ENCODE data around the gene CIDEB.
A peak's percentile ranks its signal among the peaks of the same experiment; 100 is the strongest.
"Not testable (repeated sequence)": the region's sequence is repeated elsewhere in the genome, so short reads cannot be mapped to it uniquely, and the experiment has no call there.

Gene CIDEB, protein sequence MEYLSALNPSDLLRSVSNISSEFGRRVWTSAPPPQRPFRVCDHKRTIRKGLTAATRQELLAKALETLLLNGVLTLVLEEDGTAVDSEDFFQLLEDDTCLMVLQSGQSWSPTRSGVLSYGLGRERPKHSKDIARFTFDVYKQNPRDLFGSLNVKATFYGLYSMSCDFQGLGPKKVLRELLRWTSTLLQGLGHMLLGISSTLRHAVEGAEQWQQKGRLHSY

GRCh38 chr14:24307575-24308341 lies at the start of gene CIDEB:
Gene CIDEB, minus strand, starts transcription at chr14:24307977. Its CDS starts 119 bp downstream, at chr14:24307858.
- Mint-ChIP-seq H3K27me3 (no peaks in the 10 kb centered on the region), H3K9me3 (no peaks in the 10 kb centered on the region), H3K4me1 (ENCODE audit: low read depth) (peaks cover 39% of the 10 kb centered on the region), H3K4me3 (no peak within 1 kb of the TSS), H3K27ac (peak within 1 kb of the TSS; percentile 2), H3K36me3 (ENCODE audit: low read depth) (peaks cover 67% of the 10 kb centered on the region)

DNA sequence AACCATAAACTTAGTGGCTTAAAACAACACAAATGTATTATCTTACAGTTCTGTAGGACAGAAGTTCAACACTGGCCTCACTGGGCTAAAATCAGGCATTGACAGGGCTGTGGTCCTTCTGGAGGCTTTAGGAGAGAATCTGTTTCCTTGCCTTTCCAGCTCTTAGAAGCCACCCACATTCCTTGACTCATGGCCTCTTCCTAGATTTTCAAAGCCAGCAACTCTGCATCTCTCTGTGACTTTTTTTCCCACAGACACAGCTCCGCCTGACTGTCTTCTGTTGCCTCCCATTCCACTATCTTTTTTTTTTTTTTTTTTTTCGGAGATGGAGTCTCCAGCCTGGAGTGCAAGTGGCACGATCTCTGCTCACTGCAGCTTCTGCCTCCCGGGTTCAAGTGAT lies 48.4 kb upstream of the CIDEB start:
- Mint-ChIP-seq H3K4me1 (ENCODE audit: low read depth) (peaks cover 8% of the 10 kb centered on the region), H3K27ac (no peak overlapping the region)

DNA sequence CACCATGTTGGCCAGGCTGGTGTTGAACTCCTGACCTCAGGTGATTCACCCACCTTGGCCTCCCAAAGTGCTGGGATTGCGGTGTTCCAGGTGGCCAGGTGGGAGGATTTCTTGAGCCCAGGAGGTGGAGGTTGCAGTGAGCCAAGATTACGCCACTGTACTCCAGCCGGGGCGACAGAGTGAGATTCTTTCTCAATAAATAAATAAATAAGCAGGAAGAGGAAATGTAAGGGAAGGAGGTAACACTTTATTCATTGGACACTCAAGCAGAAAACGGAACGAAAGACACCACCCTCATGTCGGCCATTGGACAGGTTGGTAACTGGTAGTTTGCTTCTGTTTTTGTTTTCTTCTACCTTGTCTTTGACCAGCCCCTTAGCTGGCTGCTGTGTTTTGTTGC lies 47.2 kb upstream of the CIDEB start:
- Mint-ChIP-seq H3K36me3 (ENCODE audit: low read depth) (no peaks in the 10 kb centered on the region), H3K9me3 (no peaks in the 10 kb centered on the region), H3K27me3 (peaks cover 42% of the 10 kb centered on the region)

More for the DNA sequence above, 48.4 kb upstream of the CIDEB start:
- Mint-ChIP-seq H3K27me3 (peaks cover 37% of the 10 kb centered on the region), H3K9me3 (no peaks in the 10 kb centered on the region), H3K4me3 (no peak overlapping the region), H3K36me3 (ENCODE audit: low read depth) (no peaks in the 10 kb centered on the region)

DNA sequence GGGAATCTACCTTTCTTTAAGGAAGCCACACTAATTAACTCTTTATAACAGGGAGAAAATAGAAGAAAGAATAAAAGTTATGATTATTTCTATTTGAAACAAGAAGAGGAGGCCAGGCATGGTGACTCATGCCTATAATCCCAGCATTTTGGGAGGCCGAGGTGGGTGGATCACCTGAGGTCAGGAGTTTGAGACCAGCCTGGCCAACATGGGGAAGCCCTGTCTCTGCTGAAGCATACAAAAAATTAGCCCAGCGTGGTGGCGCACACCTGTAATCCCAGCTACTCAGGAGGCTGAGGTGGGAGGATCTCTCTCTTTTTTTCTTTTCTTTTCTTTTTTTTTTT lies 46.7 kb upstream of the CIDEB start:
- H3K27ac Mint-ChIP-seq; H3K36me3 Mint-ChIP-seq (ENCODE audit: low read depth); H3K4me3 Mint-ChIP-seq; H3K9me3 Mint-ChIP-seq; H3K4me1 Mint-ChIP-seq (ENCODE audit: low read depth): not testable (repeated sequence)
- H3K27me3 Mint-ChIP-seq = peaks cover 42% of the 10 kb centered on the region

More for the DNA sequence above, 47.2 kb upstream of the CIDEB start:
- no peak overlapping the region for H3K4me3 Mint-ChIP-seq
- H3K27ac Mint-ChIP-seq = no peak overlapping the region
- H3K4me1 Mint-ChIP-seq (ENCODE audit: low read depth) = peaks cover 8% of the 10 kb centered on the region

DNA sequence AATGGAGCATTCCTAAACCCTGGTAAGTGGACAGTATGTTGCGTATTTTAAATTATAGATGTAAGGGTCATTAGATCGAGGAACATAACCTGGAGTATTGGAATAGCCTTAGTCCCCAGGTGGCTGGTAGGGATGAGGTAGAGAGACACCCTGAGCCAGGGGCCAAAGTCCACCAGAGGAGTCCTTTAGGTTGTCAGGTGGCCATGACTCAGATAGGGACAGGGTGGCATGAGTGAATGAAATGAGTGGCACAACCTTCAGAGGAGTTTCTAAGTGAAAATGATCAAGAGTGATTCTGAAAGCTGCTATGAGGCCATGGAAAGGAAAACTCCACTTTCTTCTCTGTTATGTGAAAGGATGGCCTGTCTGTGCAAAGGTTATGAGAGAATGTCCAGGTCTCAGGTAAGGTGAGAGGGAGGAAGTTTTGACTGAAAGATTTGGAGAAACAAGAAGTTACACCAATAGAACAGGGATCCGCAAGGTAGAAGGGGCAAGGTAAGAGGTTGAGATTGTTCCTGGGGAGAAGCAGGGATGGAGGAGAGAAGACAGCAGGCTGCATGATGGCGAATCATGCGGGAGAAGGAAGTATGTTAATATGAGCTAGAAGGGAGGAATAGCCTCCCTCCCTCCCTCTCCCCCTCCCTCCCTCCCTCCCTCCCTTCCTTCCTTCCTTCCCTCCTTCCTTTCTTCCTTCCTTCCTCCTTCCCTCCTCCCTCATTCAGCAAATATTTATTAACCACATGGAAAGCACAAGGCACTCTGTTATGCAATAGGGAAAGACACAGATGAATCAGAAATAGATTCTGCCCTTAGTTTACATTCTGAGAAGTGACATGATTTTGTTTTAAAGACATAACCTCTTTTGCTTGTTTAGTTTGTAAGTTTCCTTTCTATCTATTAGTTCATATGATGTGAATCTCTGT lies 46.0 kb upstream of the CIDEB start:
- Mint-ChIP-seq H3K36me3 (ENCODE audit: low read depth) (no peaks in the 10 kb centered on the region), H3K4me1 (ENCODE audit: low read depth) (peaks cover 8% of the 10 kb centered on the region), H3K27me3 (peaks cover 45% of the 10 kb centered on the region), H3K4me3 (no peak overlapping the region), H3K27ac (no peak overlapping the region), H3K9me3 (no peaks in the 10 kb centered on the region)

- Mint-ChIP-seq H3K27ac (no peak overlapping the region), H3K4me3 (no peak overlapping the region)
Measured at GRCh38 chr14:24351517-24351916, 43.7 kb upstream of the CIDEB start.

DNA sequence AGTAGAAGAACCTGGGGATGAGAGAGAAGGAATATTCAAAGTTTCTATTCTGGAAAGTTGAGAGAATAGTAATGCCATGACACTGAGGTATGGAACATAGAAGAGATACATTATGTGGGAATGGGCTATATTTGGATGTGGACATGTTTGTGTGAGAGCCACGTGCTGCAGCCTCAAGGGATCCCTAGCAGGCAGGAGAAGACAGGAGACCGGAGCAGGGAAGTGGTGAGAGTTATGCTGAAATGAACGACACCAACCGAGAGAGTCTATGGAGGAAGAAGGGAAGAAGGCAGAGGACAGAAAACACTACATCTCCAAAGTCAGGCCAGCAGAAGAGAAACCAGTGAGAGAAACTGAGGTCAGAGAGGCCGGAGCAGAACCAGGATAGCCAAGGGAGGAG lies 42.0 kb upstream of the CIDEB start:
- peaks cover 57% of the 10 kb centered on the region for H3K27me3 Mint-ChIP-seq
- no peaks in the 10 kb centered on the region for H3K9me3 Mint-ChIP-seq
- no peaks in the 10 kb centered on the region for H3K36me3 Mint-ChIP-seq (ENCODE audit: low read depth)
- no peak overlapping the region for H3K27ac Mint-ChIP-seq
- H3K4me3 Mint-ChIP-seq = no peak overlapping the region
- peaks cover 8% of the 10 kb centered on the region for H3K4me1 Mint-ChIP-seq (ENCODE audit: low read depth)

More at GRCh38 chr14:24351517-24351916, 43.7 kb upstream of the CIDEB start:
- H3K4me1 Mint-ChIP-seq (ENCODE audit: low read depth) = peaks cover 8% of the 10 kb centered on the region
- no peaks in the 10 kb centered on the region for H3K36me3 Mint-ChIP-seq (ENCODE audit: low read depth)
- H3K9me3 Mint-ChIP-seq = no peaks in the 10 kb centered on the region
- H3K27me3 Mint-ChIP-seq = peaks cover 51% of the 10 kb centered on the region

DNA sequence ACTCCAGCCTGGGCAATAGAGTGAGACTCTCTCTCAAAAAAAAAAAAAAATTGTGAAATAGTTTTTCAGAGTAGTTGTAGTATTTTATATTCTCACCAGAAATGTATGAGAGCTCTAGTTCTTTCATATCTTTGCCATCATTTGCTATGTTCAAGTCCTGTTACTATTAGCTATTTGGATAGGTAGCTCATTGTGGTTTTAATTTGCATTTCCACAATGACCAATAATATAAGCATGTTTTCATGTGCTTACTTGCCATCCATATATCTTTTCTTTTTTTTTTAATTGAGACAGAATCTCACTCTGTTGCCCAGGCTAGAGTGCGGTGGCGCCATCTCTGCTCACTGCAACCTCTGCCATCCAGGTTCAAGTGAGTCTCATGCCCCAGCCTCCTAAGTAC lies 40.4 kb upstream of the CIDEB start:
- Mint-ChIP-seq H3K4me1 (ENCODE audit: low read depth) (no peaks in the 10 kb centered on the region), H3K27ac (no peak overlapping the region), H3K4me3 (no peak overlapping the region), H3K27me3 (peaks cover 52% of the 10 kb centered on the region), H3K36me3 (ENCODE audit: low read depth) (no peaks in the 10 kb centered on the region), H3K9me3 (no peaks in the 10 kb centered on the region)

GRCh38 chr14:24347134-24347533 lies 39.4 kb upstream of the CIDEB start:
- Mint-ChIP-seq H3K9me3 (no peaks in the 10 kb centered on the region), H3K4me1 (ENCODE audit: low read depth) (no peaks in the 10 kb centered on the region), H3K27me3 (peaks cover 51% of the 10 kb centered on the region), H3K36me3 (ENCODE audit: low read depth) (no peaks in the 10 kb centered on the region), H3K27ac (no peak overlapping the region), H3K4me3 (no peak overlapping the region)

- no peak overlapping the region for H3K4me3 Mint-ChIP-seq
- peaks cover 12% of the 10 kb centered on the region for H3K4me1 Mint-ChIP-seq (ENCODE audit: low read depth)
Measured at GRCh38 chr14:24343795-24344660, 36.3 kb upstream of the CIDEB start.

GRCh38 chr14:24342889-24343288 lies 35.1 kb upstream of the CIDEB start:
- no peaks in the 10 kb centered on the region for H3K9me3 Mint-ChIP-seq
- H3K4me1 Mint-ChIP-seq (ENCODE audit: low read depth) = peaks cover 21% of the 10 kb centered on the region
- no peak overlapping the region for H3K4me3 Mint-ChIP-seq
- H3K36me3 Mint-ChIP-seq (ENCODE audit: low read depth) = no peaks in the 10 kb centered on the region
- peaks cover 25% of the 10 kb centered on the region for H3K27me3 Mint-ChIP-seq
- H3K27ac Mint-ChIP-seq = no peak overlapping the region

More at GRCh38 chr14:24343795-24344660, 36.3 kb upstream of the CIDEB start:
- peaks cover 29% of the 10 kb centered on the region for H3K27me3 Mint-ChIP-seq
- no peaks in the 10 kb centered on the region for H3K9me3 Mint-ChIP-seq
- H3K27ac Mint-ChIP-seq = no peak overlapping the region
- no peaks in the 10 kb centered on the region for H3K36me3 Mint-ChIP-seq (ENCODE audit: low read depth)

- Mint-ChIP-seq H3K36me3 (ENCODE audit: low read depth) (peaks cover 6% of the 10 kb centered on the region), H3K4me3 (no peak overlapping the region), H3K27ac (no peak overlapping the region), H3K27me3 (peaks cover 22% of the 10 kb centered on the region), H3K9me3 (no peaks in the 10 kb centered on the region), H3K4me1 (ENCODE audit: low read depth) (peaks cover 21% of the 10 kb centered on the region)
Measured at GRCh38 chr14:24340606-24341005, 32.8 kb upstream of the CIDEB start.

DNA sequence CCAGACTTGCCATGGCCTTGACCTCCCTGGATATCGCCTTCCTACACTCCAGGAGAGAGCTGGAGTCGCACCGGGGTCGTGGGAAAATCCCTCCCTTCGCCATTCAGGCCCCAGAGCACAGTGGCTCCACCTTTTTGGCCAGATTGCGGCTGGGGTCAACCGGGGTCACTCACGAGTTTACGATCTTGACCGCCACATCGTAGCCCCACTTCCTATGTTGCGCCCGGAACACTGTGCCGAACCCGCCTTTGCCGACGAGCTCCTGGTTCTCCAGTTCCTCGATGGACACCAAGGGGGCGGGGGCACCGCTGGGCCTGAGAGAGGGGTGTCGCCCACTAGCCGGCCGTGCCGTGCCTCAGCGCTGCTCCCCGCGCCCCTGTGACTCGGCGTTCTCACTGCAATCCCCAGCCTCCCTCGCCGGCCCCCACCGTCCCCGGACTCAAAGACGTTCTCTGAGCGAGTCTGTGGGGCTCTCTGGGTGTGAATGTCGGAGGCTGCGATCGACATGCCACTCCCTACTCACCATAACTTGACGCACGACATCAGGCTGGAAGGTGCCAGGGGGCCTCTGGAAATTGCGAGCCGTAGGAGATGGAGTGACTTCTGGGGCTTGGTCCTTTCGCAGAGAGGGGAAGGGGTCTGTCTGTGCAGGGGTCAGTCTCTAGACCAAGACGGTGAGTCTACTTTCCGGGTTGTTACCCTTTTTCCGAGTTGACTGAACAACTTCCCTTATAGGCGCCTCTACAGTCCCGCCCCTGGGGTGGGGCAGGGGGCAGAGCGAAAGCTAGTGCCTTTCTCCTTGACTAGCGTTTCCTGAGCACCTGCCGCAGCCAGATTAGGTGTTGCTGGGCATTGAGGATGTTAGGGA lies 31.7 kb upstream of the CIDEB start, which contains the start of gene RIPK3:
TSS of gene RIPK3 (minus strand) at position 708 of the 868 bp plus-strand sequence. CDS start at position 543, 165 bp downstream.
- peaks cover 20% of the 10 kb centered on the region for H3K27me3 Mint-ChIP-seq
- peak within 1 kb of the TSS; percentile 55 for H3K27ac Mint-ChIP-seq
- H3K36me3 Mint-ChIP-seq (ENCODE audit: low read depth) = peaks cover 6% of the 10 kb centered on the region
- H3K4me1 Mint-ChIP-seq (ENCODE audit: low read depth) = peaks cover 30% of the 10 kb centered on the region
- H3K9me3 Mint-ChIP-seq = no peaks in the 10 kb centered on the region
- peak within 1 kb of the TSS; percentile 87 for H3K4me3 Mint-ChIP-seq

Data from stimulated activated naive CD8-positive, alpha-beta T cell treated with anti-CD3 and anti-CD28 coated beads, Interleukin-15, Interleukin-2, amounts not matched to agents 100 ng/mL and 50 ng/mL, for 24 hours (primary cell).